HG03565 (cell line): ENCODE data around the gene TLE2.

Source experiments
- ATAC-seq: cut with Tn5 transposase; IDR thresholded peaks from one replicate; pipeline ENCODE4 v1.9.1; 2021; ENCODE audit warnings: mild to moderate bottlenecking, moderate library complexity; ENCODE audit not compliant: unreplicated experiment

The TLE2 gene

DNA sequence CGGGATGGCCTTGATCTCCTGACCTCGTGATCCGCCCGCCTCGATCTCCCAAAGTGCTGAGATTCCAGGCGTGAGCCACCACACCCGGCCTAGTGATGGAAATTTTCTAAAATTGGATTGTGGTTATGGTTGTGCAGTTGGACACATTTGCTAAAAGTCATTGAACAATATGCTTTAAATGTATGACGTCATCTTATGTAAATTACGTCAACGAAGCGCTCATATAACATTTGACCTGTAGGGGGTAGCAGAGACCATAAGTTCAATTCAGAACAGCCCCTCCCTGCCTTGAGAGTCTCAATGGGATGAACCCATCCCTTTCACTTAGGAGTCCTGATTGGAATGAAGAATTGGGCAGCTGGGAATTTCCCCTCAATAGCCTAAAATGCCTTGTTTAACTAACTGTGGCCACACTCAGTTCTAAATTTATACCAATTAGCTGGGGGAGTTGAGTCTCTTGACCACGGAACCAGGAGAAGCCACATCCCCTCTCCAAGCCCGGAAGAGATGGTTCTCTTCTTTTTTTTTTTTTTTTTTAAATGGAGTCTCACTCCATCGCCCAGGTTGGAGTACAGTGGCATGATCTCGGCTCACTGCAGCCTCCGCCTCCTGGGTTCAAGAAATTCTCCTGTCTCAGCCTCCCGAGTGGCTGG, 66.9 kb downstream of the TLE2 start:
- no peak for ATAC-seq

GRCh38 chr19:2960120-2960519, 69.0 kb downstream of the TLE2 start:
- ATAC-seq = no peak

DNA sequence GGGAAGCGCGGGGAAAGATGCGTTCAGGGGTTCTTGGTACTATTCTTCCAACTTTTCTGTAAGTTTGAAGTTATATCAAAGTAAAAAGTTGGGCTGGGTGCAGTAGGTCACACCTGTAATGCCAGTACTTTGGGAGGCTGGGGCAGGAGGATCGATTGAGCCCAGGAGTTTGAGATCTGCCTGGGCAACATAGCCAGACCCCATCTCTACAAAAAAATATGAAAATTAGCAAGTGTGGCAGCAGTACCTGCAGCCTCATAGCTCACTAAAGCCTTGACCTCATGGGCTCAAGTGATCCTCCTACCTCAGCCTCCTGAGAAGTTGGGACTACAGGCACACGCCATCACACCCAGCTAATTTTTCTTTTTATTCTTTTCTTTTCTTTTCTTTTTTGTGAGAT, 71.9 kb downstream of the TLE2 start:
- ATAC-seq = no peak

DNA sequence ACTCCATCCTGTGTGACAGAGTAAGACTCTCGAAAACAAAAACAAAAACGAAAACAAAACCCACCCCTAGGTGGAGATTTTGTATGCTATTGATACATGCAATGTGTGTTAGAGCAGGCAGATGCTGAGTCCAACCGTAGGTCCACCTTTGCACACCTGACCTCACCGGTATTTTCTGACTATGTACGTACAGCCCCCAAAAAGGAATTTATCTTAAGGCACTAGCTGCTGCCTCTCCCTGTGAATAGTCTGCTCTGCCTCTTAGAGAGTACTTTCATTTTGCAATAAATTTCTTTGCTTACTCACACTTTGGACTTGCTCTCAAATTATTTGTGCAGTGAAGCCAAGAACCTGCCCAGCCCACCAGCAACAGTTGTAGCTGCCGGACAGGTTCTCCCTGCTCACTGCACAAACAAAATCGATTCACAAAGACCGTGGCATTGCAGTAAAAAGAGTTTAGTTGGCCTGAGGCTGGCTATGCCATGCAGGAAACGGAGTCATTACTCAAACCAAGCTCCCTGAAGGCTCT, 76.1 kb downstream of the TLE2 start:
- no peak for ATAC-seq

DNA sequence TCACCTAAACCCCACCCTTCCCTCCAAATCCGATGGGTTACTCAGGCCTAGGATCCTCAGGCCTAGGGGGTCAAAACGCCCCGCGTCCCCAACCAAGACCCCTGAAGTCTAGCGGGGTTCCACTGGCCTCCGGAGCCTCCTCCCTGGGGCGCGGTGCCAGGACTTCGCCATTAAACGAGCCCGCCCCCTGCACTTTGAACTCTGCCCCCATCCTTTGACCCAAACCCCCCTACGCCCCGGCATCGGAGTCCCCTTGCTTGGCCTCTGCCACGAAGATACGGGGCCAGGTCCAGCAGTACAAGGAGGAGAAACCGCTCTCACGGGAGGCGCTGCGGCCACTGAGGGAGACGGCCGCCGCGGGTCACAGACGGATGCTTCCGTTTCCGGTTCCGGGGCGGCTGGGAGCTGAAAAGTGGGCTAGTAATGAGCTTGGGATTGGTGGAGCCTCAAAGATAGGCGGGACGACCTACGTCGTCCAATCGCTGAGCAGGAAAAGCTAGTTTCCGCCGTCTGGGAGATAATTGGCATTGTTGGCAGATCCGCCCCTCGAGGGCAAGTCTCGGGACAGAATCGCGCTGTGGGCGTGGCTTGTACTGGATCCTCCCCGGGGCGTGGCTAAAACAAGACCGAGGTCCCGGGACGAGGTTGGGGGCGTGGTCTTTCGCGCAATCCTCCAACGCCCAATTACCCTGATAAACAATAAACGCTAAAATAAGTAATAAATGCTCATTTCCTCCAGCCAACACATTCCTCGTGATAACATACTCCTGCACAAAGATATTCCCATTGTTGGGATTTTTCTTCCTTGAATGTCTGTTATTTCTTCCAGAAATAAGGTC, 78.6 kb downstream of the TLE2 start:
- ATAC-seq = peak; percentile 79

DNA sequence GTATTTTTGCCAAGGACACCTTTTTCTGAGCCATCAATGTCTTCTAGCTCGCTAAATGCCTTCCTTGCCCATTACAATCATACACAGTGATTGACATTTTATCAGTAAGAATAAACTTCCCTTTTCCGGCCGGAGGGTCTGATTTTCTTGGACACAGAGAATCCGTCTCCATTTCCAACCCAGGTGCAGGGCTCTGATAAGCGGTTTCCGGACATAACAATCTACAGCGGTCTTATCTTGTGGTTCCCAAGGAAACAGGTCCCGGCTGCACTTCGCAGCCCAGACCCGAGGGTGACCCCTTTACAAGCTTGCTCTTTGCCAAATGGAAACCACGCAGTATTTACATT, 79.2 kb downstream of the TLE2 start:
- peak; percentile 7 for ATAC-seq
